ENCODE data around the gene ZBTB1.

ZBTB1 gene

DNA sequence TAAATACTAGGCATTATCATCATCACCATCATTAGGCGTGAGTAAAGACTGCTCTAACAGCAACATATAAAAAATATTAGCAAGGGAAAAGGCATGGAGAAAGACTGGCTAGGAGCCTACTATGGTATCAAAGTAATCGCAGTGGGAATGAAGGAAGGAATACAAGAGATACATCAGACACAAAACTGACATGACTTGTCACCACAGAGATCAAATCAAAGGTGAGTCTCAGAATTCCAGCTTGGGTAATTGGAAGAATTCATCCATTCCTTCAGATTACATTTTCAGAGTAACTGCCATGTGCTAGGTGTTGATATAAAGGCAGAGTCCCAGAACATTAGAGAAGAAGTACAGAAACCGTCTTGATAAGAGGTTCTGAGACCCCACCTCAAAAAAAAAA lies 11.1 kb upstream of the ZBTB1 start:
- TF ChIP-seq CTCF (conservative IDR thresholded peaks at IDR 0.05; ENCODE audit: low read depth, low read length), result no peak
- no peak overlapping the region for H3K4me3 ChIP-seq (ENCODE audit: low read depth, low read length)
- DNase-seq (ENCODE audit: low read depth), result no peak

DNA sequence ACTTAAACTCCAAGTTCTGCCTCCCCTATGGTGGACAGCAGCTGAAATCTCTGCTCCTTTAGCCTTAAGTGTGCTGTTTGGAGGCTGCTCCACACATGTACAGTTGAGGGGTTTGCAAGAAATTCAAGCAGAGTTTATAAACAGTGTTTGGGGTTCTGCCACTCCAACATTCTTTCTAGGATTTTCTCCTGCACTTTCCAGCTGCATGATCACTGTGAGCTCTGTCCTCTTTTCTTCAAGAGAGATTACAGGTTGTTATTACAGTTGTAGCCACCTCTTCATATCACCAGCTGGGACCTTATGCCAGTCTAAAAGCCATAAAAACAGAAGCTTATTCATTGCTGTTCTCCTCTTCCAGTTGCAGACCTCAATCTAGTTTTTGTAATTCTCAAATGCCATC lies 9.3 kb upstream of the ZBTB1 start:
- TF ChIP-seq CTCF (conservative IDR thresholded peaks at IDR 0.05; ENCODE audit: low read depth, low read length), result no peak
- H3K4me3 ChIP-seq (ENCODE audit: low read depth, low read length), result no peak overlapping the region
- no peak for DNase-seq (ENCODE audit: low read depth)

- H3K4me3 ChIP-seq (ENCODE audit: low read depth, low read length), result no peak overlapping the region
- DNase-seq (ENCODE audit: low read depth), result no peak
- no peak for TF ChIP-seq CTCF (conservative IDR thresholded peaks at IDR 0.05; ENCODE audit: low read depth, low read length)
Observed at GRCh38 chr14:64496764-64497163, 7.8 kb upstream of the ZBTB1 start.

- H3K4me3 ChIP-seq (ENCODE audit: low read depth, low read length), result no peak overlapping the region
- DNase-seq (ENCODE audit: low read depth), result peak; percentile 33
- TF ChIP-seq CTCF (conservative IDR thresholded peaks at IDR 0.05; ENCODE audit: low read depth, low read length), result no peak
Observed at GRCh38 chr14:64500088-64500487, 4.5 kb upstream of the ZBTB1 start.

- H3K4me3 ChIP-seq (ENCODE audit: low read depth, low read length), result peak overlapping the region; percentile 23
- TF ChIP-seq CTCF (conservative IDR thresholded peaks at IDR 0.05; ENCODE audit: low read depth, low read length), result peak; percentile 31
- peak; percentile 79 for DNase-seq (ENCODE audit: low read depth)
Observed at GRCh38 chr14:64501411-64502171, 3.0 kb upstream of the ZBTB1 start.

- DNase-seq (ENCODE audit: low read depth), result no peak
- H3K4me3 ChIP-seq (ENCODE audit: low read depth, low read length), result peak overlapping the region; percentile 88
- TF ChIP-seq CTCF (conservative IDR thresholded peaks at IDR 0.05; ENCODE audit: low read depth, low read length), result no peak
Observed at GRCh38 chr14:64502456-64502855, 2.1 kb upstream of the ZBTB1 start.

DNA sequence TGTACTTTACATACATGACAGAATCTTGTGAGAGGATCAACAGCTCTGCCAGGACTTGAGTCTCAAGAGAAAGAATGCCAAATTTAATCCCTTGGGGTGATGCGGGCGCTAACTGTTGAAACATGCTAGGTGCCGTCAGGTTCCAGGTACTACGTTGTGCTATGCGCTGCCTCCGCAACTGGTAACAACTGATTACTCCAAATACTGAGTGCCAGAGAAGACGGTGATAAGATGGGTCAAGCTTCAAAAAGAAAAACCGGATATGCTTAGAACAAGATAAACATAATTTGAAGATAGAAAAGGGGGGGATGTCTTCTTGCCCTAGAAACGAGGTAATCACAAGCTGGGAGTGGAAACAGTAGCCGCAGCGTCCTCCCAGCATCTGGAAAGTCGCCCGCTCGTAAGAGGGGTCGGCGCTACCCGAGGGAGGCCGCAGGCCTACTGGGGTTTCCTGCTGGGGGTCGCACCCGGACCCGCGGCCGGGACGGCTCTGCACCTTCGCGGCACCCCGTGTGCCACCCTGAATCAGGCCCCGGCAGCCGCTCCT lies 1.6 kb upstream of the ZBTB1 start:
- DNase-seq (ENCODE audit: low read depth), result peak; percentile 39
- TF ChIP-seq CTCF (conservative IDR thresholded peaks at IDR 0.05; ENCODE audit: low read depth, low read length), result no peak
- peak overlapping the region; percentile 88 for H3K4me3 ChIP-seq (ENCODE audit: low read depth, low read length)

Measured in choroid plexus epithelial cell (primary cell).